GM19452 (cell line): ENCODE measurements around the gene GATD1.

Source experiments
- ATAC-seq: cut with Tn5 transposase; IDR thresholded peaks from one replicate; pipeline ENCODE4 v1.9.1; 2021; ENCODE audit not compliant: unreplicated experiment

GATD1 gene

GRCh38 chr11:729492-730074 is 47.7 kb downstream of the GATD1 start:
- ATAC-seq, result no peak

DNA sequence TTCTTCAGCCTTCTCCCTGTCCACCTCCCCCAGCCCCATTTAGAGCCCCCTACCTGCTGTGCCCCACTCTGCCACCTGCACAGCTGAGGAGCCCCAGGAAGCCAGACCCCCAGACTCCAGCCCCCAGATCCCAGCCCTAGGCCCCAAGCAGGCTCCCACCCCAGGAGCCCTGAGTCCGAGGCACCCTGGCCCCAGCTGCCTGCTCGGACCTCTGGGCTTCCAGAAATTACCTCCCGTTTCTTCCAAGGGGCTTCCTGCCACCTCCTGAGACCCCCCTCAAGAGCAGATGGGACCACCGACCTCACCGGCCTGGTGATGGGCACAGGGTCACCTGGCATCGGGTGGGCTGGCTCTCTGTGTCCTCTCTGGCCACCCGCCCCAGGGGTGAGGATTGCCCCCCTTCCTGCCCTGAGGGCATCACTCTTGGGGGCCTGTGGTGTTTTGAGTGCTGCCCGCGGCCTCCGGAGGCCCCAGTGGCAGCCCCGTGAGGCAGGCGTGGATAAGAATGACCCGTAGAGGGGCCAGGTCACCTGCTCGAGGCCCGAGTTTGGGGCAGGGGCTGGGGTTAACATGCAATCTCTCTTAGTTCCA is 48.3 kb downstream of the GATD1 start:
- ATAC-seq, result no peak

DNA sequence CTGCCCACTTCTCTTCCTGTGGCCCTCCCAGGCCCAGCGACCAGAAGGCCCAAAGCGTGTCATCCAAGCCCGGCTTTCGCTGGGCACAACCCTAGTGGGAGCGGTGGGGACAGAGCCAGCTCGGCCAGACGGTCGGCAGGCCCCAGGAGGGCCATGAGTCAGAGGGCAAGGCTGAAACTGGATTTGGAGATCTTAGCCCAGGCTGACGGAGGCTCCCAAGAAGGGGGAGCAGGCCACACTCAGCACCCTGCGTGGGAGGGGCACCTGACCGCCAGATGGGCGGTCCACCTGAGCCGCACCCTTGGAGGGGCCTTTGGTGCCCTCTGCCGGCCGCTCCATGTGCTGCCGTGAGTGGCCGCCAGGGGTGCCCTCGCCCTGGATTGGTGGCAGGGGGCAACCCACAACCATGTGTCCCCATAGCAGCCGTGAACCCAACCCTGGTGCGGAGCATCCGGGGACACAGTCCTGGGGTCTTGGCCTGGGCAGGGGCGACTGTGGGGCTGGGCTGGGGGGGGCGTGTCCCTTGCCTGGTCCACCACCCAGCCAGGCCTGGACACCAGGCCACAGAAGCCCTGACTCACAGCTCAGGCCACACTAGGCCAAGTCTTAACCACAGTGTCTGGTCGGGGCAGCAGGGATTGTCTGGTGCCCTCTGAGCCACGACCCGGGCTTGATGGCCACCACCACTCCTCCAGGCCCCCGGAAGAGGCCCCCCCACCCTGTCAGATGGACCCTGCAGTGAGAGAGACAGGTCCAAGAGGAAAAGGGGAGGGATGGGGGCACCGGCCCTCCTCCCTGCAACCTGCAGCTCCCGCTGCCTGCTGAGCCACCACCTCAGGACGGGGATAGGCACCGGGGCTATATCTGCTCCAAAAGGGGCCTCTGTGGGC is 49.2 kb downstream of the GATD1 start:
- ATAC-seq, result no peak

GRCh38 chr11:727281-727701 is 50.0 kb downstream of the GATD1 start:
- no peak for ATAC-seq

DNA sequence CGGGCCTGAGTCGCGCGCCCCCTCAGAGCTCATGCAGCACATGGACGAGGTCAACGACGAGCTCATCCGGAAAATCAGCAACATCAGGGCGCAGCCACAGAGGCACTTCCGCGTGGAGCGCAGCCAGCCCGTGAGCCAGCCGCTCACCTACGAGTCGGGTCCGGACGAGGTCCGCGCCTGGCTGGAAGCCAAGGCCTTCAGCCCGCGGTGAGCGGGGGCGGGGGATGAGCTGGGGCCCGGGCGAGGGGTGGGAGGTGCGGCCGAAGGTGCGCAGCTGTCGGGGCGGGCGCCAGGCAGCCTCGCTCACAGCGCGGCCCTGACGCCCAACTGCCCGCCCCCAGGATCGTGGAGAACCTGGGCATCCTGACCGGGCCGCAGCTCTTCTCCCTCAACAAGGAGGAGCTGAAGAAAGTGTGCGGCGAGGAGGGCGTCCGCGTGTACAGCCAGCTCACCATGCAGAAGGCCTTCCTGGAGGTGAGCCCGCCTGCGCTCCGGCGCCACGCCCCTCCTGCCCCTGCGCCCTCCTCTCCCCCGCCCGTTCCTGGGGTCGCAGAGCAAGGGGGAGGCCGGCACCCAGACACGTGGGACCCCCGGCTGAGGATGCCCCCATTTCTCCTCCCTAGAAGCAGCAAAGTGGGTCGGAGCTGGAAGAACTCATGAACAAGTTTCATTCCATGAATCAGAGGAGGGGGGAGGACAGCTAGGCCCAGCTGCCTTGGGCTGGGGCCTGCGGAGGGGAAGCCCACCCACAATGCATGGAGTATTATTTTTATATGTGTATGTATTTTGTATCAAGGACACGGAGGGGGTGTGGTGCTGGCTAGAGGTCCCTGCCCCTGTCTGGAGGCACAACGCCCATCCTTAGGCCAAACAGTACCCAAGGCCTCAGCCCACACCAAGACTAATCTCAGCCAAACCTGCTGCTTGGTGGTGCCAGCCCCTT is 50.7 kb downstream of the GATD1 start:
- no peak for ATAC-seq

DNA sequence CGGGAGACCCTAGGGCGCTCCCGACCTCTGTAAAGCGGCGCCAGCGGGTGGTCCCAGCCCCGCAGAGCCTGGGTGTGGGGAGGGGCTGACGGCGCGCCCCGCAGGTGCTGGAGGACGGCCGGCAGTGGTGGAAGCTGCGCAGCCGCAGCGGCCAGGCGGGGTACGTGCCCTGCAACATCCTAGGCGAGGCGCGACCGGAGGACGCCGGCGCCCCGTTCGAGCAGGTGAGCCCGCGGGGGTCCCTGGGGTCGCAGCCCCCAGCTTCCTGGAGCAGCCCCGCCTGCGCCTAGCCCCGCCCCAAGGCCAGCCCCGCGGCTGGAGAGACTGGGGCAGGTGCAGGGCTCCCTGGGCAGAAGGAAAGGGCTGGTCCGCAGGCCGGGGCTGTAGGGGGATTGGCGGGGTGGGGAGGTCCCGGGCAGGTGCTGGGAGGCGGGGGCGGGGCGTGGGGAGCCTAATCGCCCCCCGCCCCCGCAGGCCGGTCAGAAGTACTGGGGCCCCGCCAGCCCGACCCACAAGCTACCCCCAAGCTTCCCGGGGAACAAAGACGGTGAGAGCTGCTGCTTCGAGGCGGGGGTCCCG is 51.6 kb downstream of the GATD1 start:
- no peak for ATAC-seq

DNA sequence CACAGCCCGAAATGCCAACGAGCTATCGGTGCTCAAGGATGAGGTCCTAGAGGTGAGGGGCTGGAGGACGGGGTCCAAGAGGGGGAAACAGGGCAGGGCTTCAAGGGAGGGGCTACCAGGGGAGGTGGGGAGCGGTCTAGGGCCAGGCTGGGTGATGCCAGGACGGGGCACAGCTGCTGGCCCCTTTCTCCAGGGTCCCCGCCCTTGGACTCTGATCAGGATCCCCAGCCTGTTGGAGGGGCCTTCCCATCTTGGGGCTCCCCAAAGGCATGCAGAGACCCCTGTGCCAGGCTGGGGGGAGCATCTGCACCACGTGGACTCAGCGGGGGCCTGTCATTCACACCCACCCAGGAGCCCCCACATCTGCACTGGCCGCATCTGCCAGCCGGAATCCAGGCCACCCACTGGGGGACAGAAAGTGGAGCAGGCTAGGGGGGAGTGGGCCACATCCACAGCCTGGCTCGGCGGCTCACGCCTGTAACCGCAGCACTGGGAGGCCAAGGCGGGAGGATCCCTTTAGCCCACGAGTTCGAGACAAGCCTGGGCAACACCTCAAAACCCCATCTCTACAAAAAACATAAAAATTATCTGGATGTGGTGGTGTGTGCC is 52.4 kb downstream of the GATD1 start:
- ATAC-seq, result no peak

- no peak for ATAC-seq
Measured at GRCh38 chr11:724049-724777, 53.1 kb downstream of the GATD1 start.

GRCh38 chr11:723120-723883 is 54.0 kb downstream of the GATD1 start:
- ATAC-seq, result no peak

- ATAC-seq, result no peak
Measured at GRCh38 chr11:722346-722811, 54.9 kb downstream of the GATD1 start.

- ATAC-seq, result no peak
Measured at GRCh38 chr11:721741-722345, 55.4 kb downstream of the GATD1 start.

DNA sequence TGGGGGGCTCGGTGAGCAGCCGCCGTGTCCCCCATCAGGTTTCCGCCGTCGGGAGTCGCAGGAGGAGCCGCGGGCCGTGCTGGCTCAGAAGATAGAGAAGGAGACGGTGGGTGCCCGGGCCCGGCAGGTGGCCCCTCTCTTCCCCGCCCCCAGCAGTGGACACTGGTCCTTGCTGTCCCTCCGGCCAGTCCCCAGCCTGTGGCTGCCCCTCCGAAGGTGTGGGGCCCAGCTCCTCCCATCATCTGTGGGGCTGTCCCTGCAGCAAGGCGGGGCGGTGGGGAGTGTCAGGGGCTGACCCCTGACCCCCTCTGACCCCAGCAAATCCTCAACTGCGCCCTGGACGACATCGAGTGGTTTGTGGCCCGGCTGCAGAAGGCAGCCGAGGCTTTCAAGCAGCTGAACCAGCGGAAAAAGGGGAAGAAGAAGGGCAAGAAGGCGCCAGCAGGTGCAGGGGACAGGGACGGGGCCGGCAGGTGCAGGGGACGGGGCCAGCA is 56.0 kb downstream of the GATD1 start:
- no peak for ATAC-seq

- ATAC-seq, result no peak
Measured at GRCh38 chr11:720642-721246, 56.5 kb downstream of the GATD1 start.

GRCh38 chr11:720017-720641 is 57.2 kb downstream of the GATD1 start:
- no peak for ATAC-seq

DNA sequence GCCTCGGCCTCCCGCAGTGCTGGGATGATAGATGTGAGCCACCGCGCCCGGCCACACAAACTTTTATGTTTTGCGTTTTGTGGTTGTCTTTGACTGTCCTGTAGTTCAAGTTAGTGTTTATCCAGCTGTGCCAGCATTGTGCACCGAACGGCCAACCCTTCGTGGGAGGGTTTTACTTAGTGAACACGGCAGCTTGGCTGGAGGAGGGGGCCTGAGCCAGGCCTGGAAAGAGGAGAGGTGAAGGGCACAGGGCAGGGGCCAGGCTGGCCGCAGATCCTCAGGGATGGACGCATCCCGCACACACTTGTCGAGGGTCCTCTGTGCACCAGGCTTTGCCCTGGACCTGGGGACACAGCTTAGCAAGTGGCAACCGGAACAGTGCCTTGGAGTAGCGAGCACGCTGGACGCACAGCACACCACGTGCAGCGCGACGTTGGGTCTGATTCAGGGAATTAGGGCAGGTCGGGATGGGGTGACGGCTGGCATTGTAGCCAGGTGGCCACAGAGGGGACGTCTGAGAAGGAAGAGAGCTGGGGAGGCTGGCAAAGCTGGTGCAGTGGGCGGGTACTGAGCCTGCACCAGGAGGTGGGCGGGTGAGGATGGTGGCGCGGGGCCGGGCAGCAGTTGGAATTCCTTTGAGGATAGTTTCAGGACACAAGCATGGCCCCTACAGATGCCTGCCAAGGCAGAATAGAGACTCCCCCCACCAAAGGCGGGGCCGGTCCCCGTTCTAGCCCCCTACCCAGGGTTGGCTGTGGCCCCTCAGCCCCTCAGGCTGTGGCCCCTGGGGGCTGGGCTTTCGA is 57.9 kb downstream of the GATD1 start:
- ATAC-seq, result no peak
